Naive thymus-derived CD8-positive, alpha-beta T cell (primary cell): ENCODE results near the gene PRORP. TPM values are rescaled to one million over a fixed set of nuclear protein-coding genes. Genes with fewer than 3 reads are reported as not detected.
"Not testable (repeated sequence)": the region's sequence is repeated elsewhere in the genome, so short reads cannot be mapped to it uniquely, and the experiment has no call there.

Experiments used
- ATAC-seq, 2 donors: fragments of 150-1000 bp; cut with Tn5 transposase in 1 of 2; sonication (Bioruptor Pico), chemical (Tn5 transposase) in 1 of 2; 1 replicate in 1 of 2; 2 replicates in 1 of 2; pipeline ENCODE4 v1.10.0; 2021; ENCODE audit warnings: mild to moderate bottlenecking in 2 of 2, moderate library complexity in 2 of 2
- POLR2A ChIA-PET: fragments of 350-600 bp; sonication (Branson Sonifier 250); formaldehyde crosslinking; loops from one replicate; lab custom pipeline; 2021; ENCODE audit warnings: antibody characterized with exemption; lab: Charles Lee
- DNase-seq, 10 donors: peaks; one replicate each; pipeline versions ENCODE4 v3.0.0 to v3.0.0-alpha.2; 2020 to 2022
- H3K27ac Mint-ChIP-seq, 10 donors: one replicate each; pipeline ENCODE4 v1.8.0; 2020 to 2022; ENCODE audit warnings: mild to moderate bottlenecking in 10 of 10, mixed read lengths in 10 of 10, moderate library complexity in 4 of 10, inconsistent platforms in 1 of 10
- H3K27me3 Mint-ChIP-seq, 5 donors: one replicate each; pipeline ENCODE4 v1.8.0; 2021 to 2022; ENCODE audit warnings: mixed read lengths in 5 of 5
- H3K36me3 Mint-ChIP-seq, 3 donors: one replicate each; pipeline ENCODE4 v1.8.0; 2020 to 2022; ENCODE audit warnings: mixed read lengths in 3 of 3, mild to moderate bottlenecking in 2 of 3, inconsistent platforms in 1 of 3
- H3K4me1 Mint-ChIP-seq, 4 donors: one replicate each; pipeline ENCODE4 v1.8.0; 2021 to 2022; ENCODE audit warnings: mixed read lengths in 4 of 4
- H3K4me3 Mint-ChIP-seq, 10 donors: one replicate each; pipeline ENCODE4 v1.8.0; 2020 to 2022; ENCODE audit warnings: mild to moderate bottlenecking in 10 of 10, mixed read lengths in 10 of 10, moderate library complexity in 6 of 10, inconsistent platforms in 1 of 10
- H3K9me3 Mint-ChIP-seq, 9 donors: one replicate each; pipeline ENCODE4 v1.8.0; 2020 to 2022; ENCODE audit warnings: mixed read lengths in 9 of 9, mild to moderate bottlenecking in 3 of 9, inconsistent platforms in 1 of 9, moderate library complexity in 1 of 9
- polyA plus RNA-seq, 3 donors: library from polyadenylated mRNA; unstranded; fragments of 300-500 nt; fragmentation: Illumina TruSeq; gene quantifications; one replicate each; pipeline ENCODE4 v1.2.3, GENCODE V29; 2021
- total RNA-seq, 8 experiments: library from RNA in 2 of 8; stranded (reverse) in 2 of 8; gene quantifications; one replicate each; pipeline ENCODE4 v1.2.3 and lab custom pipeline; 2021 to 2026

PRORP gene
- total and polyA plus RNA-seq, 5 experiments from 2014 or later = 33.6 to 55.4 (median 44.3) TPM

DNA sequence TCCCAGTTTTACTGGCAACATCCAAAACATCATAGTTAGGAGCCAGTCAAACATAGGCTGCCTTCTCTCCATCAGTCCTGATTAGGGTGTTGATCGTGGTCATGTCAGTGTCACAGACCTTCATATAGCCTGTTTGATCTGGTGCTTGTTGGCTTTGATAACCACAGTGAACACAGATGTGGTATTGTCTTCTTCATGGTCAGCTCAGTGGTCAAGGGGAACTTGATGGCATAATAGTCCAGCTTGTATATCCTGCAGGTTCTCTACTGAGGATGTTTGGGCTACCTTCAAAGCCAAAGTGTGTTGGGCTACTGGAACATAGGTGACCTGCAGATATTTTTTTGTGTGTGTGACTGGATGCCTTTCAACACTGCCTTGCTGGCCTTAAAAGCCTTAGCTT is 21.7 kb downstream of the PRORP start:
- Mint-ChIP-seq H3K36me3 (peaks cover 3 to 27% (median 6%) of the 10 kb centered on the region in 3 donors), H3K9me3 (no peaks in the 10 kb centered on the region), H3K4me1 (peaks cover 2 to 11% (median 8%) of the 10 kb centered on the region in 4 donors), H3K27me3 (no peaks in the 10 kb centered on the region), H3K27ac (no peak overlapping the region), H3K4me3 (no peak overlapping the region)
- POLR2A ChIA-PET = interaction anchor here (1.0 kb wide), 1 partner anchor 260 kb away, joined by 3 read pairs; no protein-coding TSS in a partner anchor
- ATAC-seq (no peak), DNase-seq (no peak)

DNA sequence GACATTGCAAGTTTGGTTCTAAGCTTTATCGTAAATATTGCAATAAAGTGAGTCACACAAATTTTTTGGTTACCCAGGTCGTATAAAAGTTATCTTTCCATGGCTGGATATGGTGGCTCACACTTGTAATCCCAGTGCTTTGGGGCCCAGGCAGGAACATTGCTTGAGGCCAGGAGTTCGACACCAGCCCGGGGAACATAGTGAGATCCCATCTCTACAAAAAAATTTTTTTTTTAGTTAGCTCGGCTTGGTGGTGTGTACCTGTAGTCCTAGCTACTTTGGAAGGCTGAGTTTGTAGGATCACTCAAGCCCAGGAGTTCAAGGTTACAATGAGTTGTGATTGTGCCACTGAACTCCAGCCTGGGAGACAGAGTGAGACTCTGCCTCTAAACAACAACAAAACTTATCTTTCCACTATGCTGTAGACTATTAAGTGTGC is 24.4 kb downstream of the PRORP start:
- POLR2A ChIA-PET = no interaction called here
- peaks cover 1 to 20% (median 6%) of the 10 kb centered on the region in 4 donors for H3K4me1 Mint-ChIP-seq
- H3K9me3 Mint-ChIP-seq = no peaks in the 10 kb centered on the region
- peak overlapping the region in 2 of 10 donors; percentile 38 to 53 for H3K27ac Mint-ChIP-seq
- peaks cover 3 to 51% (median 10%) of the 10 kb centered on the region in 3 donors for H3K36me3 Mint-ChIP-seq
- DNase-seq = no peak
- H3K4me3 Mint-ChIP-seq = no peak overlapping the region
- no peaks in the 10 kb centered on the region for H3K27me3 Mint-ChIP-seq
- ATAC-seq = no peak

DNA sequence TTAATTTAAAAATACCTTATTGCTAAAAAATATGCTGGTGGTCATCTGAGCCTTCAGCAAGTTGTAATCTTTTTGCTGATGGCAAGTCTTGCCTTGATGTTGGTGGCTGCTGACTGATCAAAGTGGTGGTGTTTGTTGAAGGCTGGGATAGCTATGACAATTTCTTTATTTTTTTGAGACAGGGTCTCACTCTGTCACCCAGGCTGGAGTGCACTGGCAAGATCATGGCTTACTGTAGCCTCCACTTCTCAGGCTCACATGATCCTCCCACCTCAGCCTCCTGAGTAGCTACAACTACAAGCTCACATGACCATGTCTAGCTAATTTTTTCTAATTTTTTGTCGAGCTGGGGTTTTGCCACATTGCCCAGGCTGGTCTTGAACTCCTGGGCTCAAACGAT is 24.8 kb downstream of the PRORP start:
- no peaks in the 10 kb centered on the region for H3K27me3 Mint-ChIP-seq
- POLR2A ChIA-PET = no interaction called here
- ATAC-seq (no peak), DNase-seq (no peak)
- no peaks in the 10 kb centered on the region for H3K9me3 Mint-ChIP-seq
- peaks cover 1 to 20% (median 6%) of the 10 kb centered on the region in 4 donors for H3K4me1 Mint-ChIP-seq
- H3K36me3 Mint-ChIP-seq = peaks cover 3 to 54% (median 10%) of the 10 kb centered on the region in 3 donors
- H3K4me3 Mint-ChIP-seq = no peak overlapping the region
- no peak overlapping the region for H3K27ac Mint-ChIP-seq

DNA sequence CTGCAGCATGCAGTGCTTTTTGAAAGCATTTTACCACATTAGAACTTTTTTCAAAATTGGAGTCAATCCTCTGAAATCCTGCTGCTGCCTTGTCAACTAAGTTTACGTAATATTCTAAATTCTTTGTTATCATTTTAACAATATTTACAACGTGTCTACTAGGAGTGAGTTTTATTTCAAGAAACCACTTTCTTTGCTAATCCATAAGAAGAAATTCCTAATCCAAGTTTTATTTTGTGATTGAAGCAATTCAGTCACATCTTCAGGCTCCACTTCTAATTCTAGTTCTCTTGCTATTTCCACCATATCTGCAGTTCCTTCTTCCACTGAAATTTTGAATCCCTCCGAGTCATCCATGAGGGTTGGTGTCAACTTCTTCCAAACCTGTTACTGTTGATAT is 25.4 kb downstream of the PRORP start:
- ATAC-seq (no peak), DNase-seq (no peak)
- POLR2A ChIA-PET = no interaction called here
- Mint-ChIP-seq H3K9me3 (no peaks in the 10 kb centered on the region), H3K27me3 (no peaks in the 10 kb centered on the region), H3K27ac (peak overlapping the region in 1 of 10 donors; percentile 74), H3K4me1 (peaks cover 1 to 20% (median 6%) of the 10 kb centered on the region in 4 donors), H3K36me3 (peaks cover 3 to 56% (median 10%) of the 10 kb centered on the region in 3 donors), H3K4me3 (no peak overlapping the region)

GRCh38 chr14:35149239-35149638 is 26.9 kb downstream of the PRORP start:
- no peak for DNase-seq
- no peak for ATAC-seq
- no peaks in the 10 kb centered on the region for H3K9me3 Mint-ChIP-seq
- H3K4me1 Mint-ChIP-seq = peaks cover 5 to 27% (median 11%) of the 10 kb centered on the region in 4 donors
- POLR2A ChIA-PET = interaction anchor here (0.6 kb wide), 1 partner anchor 216 kb away, joined by 4 read pairs; no protein-coding TSS in a partner anchor
- H3K36me3 Mint-ChIP-seq = peaks cover under 1 to 68% (median 15%) of the 10 kb centered on the region in 3 donors
- no peaks in the 10 kb centered on the region for H3K27me3 Mint-ChIP-seq
- no peak overlapping the region for H3K4me3 Mint-ChIP-seq
- no peak overlapping the region for H3K27ac Mint-ChIP-seq

GRCh38 chr14:35152531-35152930 is 30.2 kb downstream of the PRORP start:
- POLR2A ChIA-PET, H3K27me3 Mint-ChIP-seq, ATAC-seq, H3K4me3 Mint-ChIP-seq, H3K27ac Mint-ChIP-seq, H3K9me3 Mint-ChIP-seq, DNase-seq: not testable (repeated sequence)
- H3K36me3 Mint-ChIP-seq = peaks cover 0 to 59% (median 11%) of the 10 kb centered on the region in 3 donors
- peaks cover 12 to 43% (median 26%) of the 10 kb centered on the region in 4 donors for H3K4me1 Mint-ChIP-seq

DNA sequence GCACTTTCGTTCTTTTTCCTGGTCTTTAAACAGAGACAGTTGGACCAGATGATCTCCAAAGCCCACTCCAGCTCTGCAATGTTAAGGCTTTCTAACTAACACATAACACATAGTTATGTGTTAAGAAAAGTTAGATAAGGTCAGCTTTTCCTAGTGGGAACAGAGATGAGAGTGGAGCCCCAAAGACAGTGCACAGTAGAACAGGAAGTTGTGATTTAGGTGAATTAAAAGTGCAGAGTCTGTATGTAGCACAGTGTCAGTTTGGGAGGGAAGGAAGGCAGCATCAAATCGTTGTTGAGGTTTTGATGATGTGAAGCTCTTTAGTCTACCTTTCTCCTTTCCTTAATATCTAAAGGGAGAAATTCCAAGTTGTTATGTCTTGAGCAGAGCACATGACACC is 31.7 kb downstream of the PRORP start:
- POLR2A ChIA-PET = no interaction called here
- ATAC-seq = no peak
- H3K9me3 Mint-ChIP-seq = no peaks in the 10 kb centered on the region

GRCh38 chr14:35155962-35156361 is 33.6 kb downstream of the PRORP start:
- Mint-ChIP-seq H3K27me3 (no peaks in the 10 kb centered on the region), H3K4me1 (peaks cover 17 to 41% (median 29%) of the 10 kb centered on the region in 4 donors), H3K9me3 (no peaks in the 10 kb centered on the region), H3K36me3 (peaks cover 15 to 61% (median 23%) of the 10 kb centered on the region in 3 donors), H3K27ac (peak overlapping the region; percentile 2 to 85 (median 72)), H3K4me3 (peak overlapping the region in 4 of 10 donors; percentile 6 to 21 (median 14))
- POLR2A ChIA-PET = interaction anchor here (0.6 kb wide), 1 partner anchor 248 kb away, joined by 3 read pairs; no protein-coding TSS in a partner anchor
- ATAC-seq (peak in 1 of 2 donors; percentile 60), DNase-seq (no peak)

More for the DNA sequence above, 31.7 kb downstream of the PRORP start:
- Mint-ChIP-seq H3K27me3 (no peaks in the 10 kb centered on the region), H3K36me3 (peaks cover 3 to 61% (median 16%) of the 10 kb centered on the region in 3 donors), H3K4me1 (peaks cover 16 to 39% (median 25%) of the 10 kb centered on the region in 4 donors), H3K4me3 (peak overlapping the region in 1 of 10 donors; percentile 20), H3K27ac (peak overlapping the region in 4 of 10 donors; percentile 34 to 52 (median 37))
- DNase-seq = no peak

- POLR2A ChIA-PET = no interaction called here
- ATAC-seq (no peak), DNase-seq (no peak)
- Mint-ChIP-seq H3K9me3 (no peaks in the 10 kb centered on the region), H3K27ac (no peak overlapping the region), H3K4me3 (no peak overlapping the region), H3K4me1 (peaks cover 20 to 43% (median 35%) of the 10 kb centered on the region in 4 donors), H3K36me3 (peaks cover 15 to 60% (median 22%) of the 10 kb centered on the region in 3 donors), H3K27me3 (no peaks in the 10 kb centered on the region)
Observed at GRCh38 chr14:35158491-35158890, 36.1 kb downstream of the PRORP start.

GRCh38 chr14:35158951-35159653 is 36.8 kb downstream of the PRORP start:
- POLR2A ChIA-PET = no interaction called here
- H3K4me1 Mint-ChIP-seq = peaks cover 17 to 40% (median 32%) of the 10 kb centered on the region in 4 donors

DNA sequence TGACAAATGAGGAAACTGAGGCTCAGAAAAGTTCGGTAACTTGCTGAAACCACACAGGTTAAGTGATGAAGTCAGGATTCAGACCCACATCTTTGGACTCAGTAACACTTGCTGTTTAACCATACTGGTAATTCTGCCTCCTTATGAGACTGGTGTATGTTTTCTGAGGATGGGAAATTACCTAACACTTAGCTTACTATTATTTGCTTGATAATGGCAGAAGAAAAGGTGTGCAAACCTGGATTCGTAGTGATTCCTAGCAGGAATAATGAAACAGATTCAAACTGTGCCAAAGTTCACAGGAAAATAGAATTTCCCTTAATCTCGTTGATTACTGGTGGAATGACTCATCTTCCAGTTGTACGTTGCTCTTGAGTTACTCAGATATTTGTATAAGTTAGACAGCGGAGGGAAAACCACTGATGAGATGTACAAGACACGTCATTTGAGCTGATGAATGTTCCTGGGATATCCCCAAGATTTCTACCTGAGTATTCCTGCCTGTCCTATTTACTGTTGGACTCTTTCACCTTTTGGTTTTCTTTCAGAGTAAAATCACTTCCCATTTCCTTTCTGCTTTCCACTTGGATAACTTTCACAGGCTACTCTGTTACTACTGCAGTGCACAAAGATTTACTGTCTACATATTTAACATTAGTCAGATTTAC is 37.5 kb downstream of the PRORP start:
- no peaks in the 10 kb centered on the region for H3K27me3 Mint-ChIP-seq
- POLR2A ChIA-PET = no interaction called here
- peak overlapping the region in 3 of 10 donors; percentile 2 to 61 (median 51) for H3K27ac Mint-ChIP-seq
- DNase-seq (no peak), ATAC-seq (no peak)
- no peaks in the 10 kb centered on the region for H3K9me3 Mint-ChIP-seq
- peaks cover 15 to 35% (median 26%) of the 10 kb centered on the region in 4 donors for H3K4me1 Mint-ChIP-seq
- H3K36me3 Mint-ChIP-seq = peaks cover 15 to 69% (median 22%) of the 10 kb centered on the region in 3 donors
- H3K4me3 Mint-ChIP-seq = no peak overlapping the region

More at GRCh38 chr14:35158951-35159653, 36.8 kb downstream of the PRORP start:
- peak overlapping the region in 1 of 10 donors; percentile 41 for H3K4me3 Mint-ChIP-seq
- no peaks in the 10 kb centered on the region for H3K9me3 Mint-ChIP-seq
- H3K36me3 Mint-ChIP-seq = peaks cover 15 to 64% (median 22%) of the 10 kb centered on the region in 3 donors
- no peaks in the 10 kb centered on the region for H3K27me3 Mint-ChIP-seq
- no peak for ATAC-seq
- no peak for DNase-seq
- H3K27ac Mint-ChIP-seq = peak overlapping the region in 1 of 10 donors; percentile 73

DNA sequence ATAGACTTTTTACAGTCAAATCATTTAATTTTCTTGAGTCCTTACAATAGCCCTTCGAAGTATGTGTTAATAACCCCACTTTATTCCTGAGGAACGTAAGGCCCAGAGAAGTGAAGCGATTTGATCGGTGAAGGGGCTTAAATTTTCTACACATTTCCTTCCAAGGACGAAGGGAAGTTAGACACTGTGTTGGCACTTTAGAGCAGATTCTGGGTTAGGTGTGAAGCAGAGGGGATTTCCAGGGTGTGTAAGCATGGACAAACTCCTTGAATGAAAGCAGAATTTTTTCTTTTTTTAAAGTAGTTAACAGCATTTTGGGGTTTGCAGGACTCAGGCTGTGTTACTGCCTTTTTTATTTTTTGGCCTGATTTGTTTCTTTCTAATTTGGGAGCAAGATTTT is 38.9 kb downstream of the PRORP start:
- ATAC-seq (no peak), DNase-seq (no peak)
- Mint-ChIP-seq H3K36me3 (peaks cover 15 to 78% (median 25%) of the 10 kb centered on the region in 3 donors), H3K4me1 (peaks cover 12 to 28% (median 22%) of the 10 kb centered on the region in 4 donors), H3K9me3 (no peaks in the 10 kb centered on the region), H3K27ac (peak overlapping the region in 2 of 10 donors; percentile 46 to 61), H3K4me3 (no peak overlapping the region), H3K27me3 (no peaks in the 10 kb centered on the region)
- POLR2A ChIA-PET = interaction anchor here (0.6 kb wide), 1 partner anchor 100 kb away, joined by 3 read pairs; no protein-coding TSS in a partner anchor
